ENCODE data around the gene NAALADL1. TPM values are rescaled to one million over a fixed set of nuclear protein-coding genes. Genes with fewer than 3 reads are reported as not detected.

The NAALADL1 gene
- total and polyA plus RNA-seq, 7 donors: 8.8 to 73.1 (median 29.9) TPM

- H3K27me3 ChIP-seq: no peaks in the 10 kb centered on the region
- no peaks in the 10 kb centered on the region for H3K9me3 ChIP-seq
- no peaks in the 10 kb centered on the region for H3K36me3 ChIP-seq
- 73 to 84% methylated on average over 13 of the region's 13 CpGs for WGBS, 2 donors
- intact Hi-C loops (cut with DNase I): no loop called here
- H3K27ac ChIP-seq: no peak overlapping the region
- no peak for DNase-seq
- H3K4me1 ChIP-seq: no peaks in the 10 kb centered on the region
- no peak for TF ChIP-seq POLR2AphosphoS5 (IDR thresholded peaks at IDR 0.05)
- H3K4me3 ChIP-seq: no peak overlapping the region
These were observed 341 bp downstream of the NAALADL1 start for GRCh38 chr11:65058012-65058411.

- H3K9me3 ChIP-seq: no peaks in the 10 kb centered on the region
- H3K27me3 ChIP-seq: no peaks in the 10 kb centered on the region
- no peaks in the 10 kb centered on the region for H3K36me3 ChIP-seq
- intact Hi-C loops (cut with DNase I): no loop called here
- H3K27ac ChIP-seq: no peak overlapping the region
- TF ChIP-seq POLR2A (IDR thresholded peaks at IDR 0.05) (no peak), POLR2AphosphoS5 (IDR thresholded peaks at IDR 0.05) (no peak), EP300 (IDR thresholded peaks at IDR 0.05) (no peak)
- TF ChIP-seq, protein P1, sequence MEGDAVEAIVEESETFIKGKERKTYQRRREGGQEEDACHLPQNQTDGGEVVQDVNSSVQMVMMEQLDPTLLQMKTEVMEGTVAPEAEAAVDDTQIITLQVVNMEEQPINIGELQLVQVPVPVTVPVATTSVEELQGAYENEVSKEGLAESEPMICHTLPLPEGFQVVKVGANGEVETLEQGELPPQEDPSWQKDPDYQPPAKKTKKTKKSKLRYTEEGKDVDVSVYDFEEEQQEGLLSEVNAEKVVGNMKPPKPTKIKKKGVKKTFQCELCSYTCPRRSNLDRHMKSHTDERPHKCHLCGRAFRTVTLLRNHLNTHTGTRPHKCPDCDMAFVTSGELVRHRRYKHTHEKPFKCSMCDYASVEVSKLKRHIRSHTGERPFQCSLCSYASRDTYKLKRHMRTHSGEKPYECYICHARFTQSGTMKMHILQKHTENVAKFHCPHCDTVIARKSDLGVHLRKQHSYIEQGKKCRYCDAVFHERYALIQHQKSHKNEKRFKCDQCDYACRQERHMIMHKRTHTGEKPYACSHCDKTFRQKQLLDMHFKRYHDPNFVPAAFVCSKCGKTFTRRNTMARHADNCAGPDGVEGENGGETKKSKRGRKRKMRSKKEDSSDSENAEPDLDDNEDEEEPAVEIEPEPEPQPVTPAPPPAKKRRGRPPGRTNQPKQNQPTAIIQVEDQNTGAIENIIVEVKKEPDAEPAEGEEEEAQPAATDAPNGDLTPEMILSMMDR (IDR thresholded peaks at IDR 0.05): no peak
- no peak for DNase-seq
- H3K4me3 ChIP-seq: no peak overlapping the region
- no peaks in the 10 kb centered on the region for H3K4me1 ChIP-seq
- WGBS, 2 donors: 93 to 96% methylated on average over 7 of the region's 7 CpGs
These were observed 827 bp downstream of the NAALADL1 start for GRCh38 chr11:65057526-65057925.

- WGBS, 2 donors: 93% methylated on average over 6 of the region's 6 CpGs
- Histone ChIP-seq H3K27me3 (no peaks in the 10 kb centered on the region), H3K4me3 (no peak overlapping the region), H3K9me3 (no peaks in the 10 kb centered on the region), H3K4me1 (no peaks in the 10 kb centered on the region), H3K36me3 (no peaks in the 10 kb centered on the region), H3K27ac (no peak overlapping the region)
- no peak for DNase-seq
- TF ChIP-seq POLR2A (IDR thresholded peaks at IDR 0.05): no peak
- TF ChIP-seq, protein P1 (IDR thresholded peaks at IDR 0.05): no peak
- TF ChIP-seq EP300 (IDR thresholded peaks at IDR 0.05): no peak
- TF ChIP-seq POLR2AphosphoS5 (IDR thresholded peaks at IDR 0.05): no peak
- intact Hi-C loops (cut with DNase I): no loop called here
These were observed 1.4 kb downstream of the NAALADL1 start for GRCh38 chr11:65056999-65057398.

DNA sequence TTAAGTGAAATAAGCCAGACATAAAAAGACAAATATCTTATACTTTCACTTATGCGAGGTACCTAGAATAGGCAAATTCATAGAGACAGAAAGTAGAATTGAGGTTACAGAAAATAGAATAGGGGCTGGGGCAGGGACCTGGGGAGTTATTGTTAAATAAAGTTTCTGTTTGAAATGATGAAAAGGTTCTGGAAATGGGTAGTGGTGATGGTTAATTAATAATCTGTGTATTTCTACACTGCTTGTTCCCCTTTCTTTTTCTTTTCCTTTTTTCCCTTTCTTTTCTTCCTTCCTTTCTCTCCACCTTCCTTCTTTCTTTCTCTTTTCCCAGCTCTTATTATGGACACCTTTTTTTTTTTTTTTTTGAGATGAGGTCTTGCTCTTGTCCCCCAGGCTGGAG is 2.8 kb downstream of the NAALADL1 start:
- WGBS, 2 donors: 85% methylated on average over 1 of the region's 1 CpG
- Histone ChIP-seq H3K4me3 (no peak overlapping the region), H3K27me3 (no peaks in the 10 kb centered on the region), H3K36me3 (no peaks in the 10 kb centered on the region), H3K9me3 (no peaks in the 10 kb centered on the region), H3K4me1 (no peaks in the 10 kb centered on the region), H3K27ac (no peak overlapping the region)
- no peak for DNase-seq
- intact Hi-C loops (cut with DNase I): no loop called here
- TF ChIP-seq, protein P1 (IDR thresholded peaks at IDR 0.05): no peak
- TF ChIP-seq EP300 (IDR thresholded peaks at IDR 0.05) (no peak), POLR2A (IDR thresholded peaks at IDR 0.05) (no peak), POLR2AphosphoS5 (IDR thresholded peaks at IDR 0.05) (no peak)

DNA sequence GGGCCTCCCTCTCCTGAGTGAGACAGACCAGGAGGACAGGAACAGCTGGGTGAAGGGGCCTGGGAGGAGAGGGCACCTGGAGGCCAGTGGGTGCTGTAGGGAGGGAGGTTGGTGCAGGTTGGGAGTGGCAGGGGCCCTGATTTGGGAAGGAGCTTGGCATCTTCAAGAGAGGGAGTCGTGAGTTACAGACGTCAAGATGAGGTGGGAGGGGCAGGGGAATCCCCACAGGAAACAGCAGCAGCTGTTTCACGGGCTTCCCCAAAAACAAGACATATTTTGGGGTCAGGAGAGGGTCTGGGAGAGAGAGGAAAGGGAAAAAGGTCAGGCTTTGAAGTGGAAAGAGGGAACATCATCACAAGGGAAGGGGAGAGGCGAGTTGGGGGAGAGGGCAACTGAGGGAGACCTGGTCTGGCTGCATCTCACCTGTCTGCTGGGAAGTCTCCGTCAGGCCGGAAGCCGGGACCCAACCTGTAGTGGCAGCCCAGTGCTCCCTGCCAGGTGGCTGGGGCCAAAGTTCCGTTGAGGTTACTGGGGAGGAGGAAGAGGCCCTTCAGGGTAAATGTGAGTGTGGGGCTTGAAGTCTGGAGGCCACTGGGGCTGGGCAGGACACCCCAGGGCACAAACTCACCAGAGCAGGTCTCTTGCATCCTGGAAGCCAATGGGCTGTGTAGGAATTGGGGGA is 4.4 kb downstream of the NAALADL1 start:
- intact Hi-C loops (cut with DNase I): no loop called here
- no peaks in the 10 kb centered on the region for H3K36me3 ChIP-seq
- TF ChIP-seq POLR2AphosphoS5 (IDR thresholded peaks at IDR 0.05): no peak
- no peak for TF ChIP-seq EP300 (IDR thresholded peaks at IDR 0.05)
- TF ChIP-seq, protein P1 (IDR thresholded peaks at IDR 0.05): no peak
- no peak for TF ChIP-seq POLR2A (IDR thresholded peaks at IDR 0.05)
- H3K27ac ChIP-seq: no peak overlapping the region
- no peak for DNase-seq
- no peaks in the 10 kb centered on the region for H3K9me3 ChIP-seq
- no peak overlapping the region for H3K4me3 ChIP-seq
- H3K4me1 ChIP-seq: no peaks in the 10 kb centered on the region
- 26 to 39% methylated on average over 8 of the region's 8 CpGs for WGBS, 2 donors
- H3K27me3 ChIP-seq: no peaks in the 10 kb centered on the region

Data from sigmoid colon (tissue), 7 donors.